GM12875 (cell line): Measurements from ENCODE around the gene HEATR1.

Experiments
- H3K4me3 ChIP-seq: one replicate; pipeline ENCODE4 v1.5.1; 2011; ENCODE audit warnings: low read depth, low read length, control low read depth
- TF ChIP-seq, protein P1 (sequence below): IDR thresholded peaks from 2 replicates; pipeline ENCODE4 v1.5.1; 2011; ENCODE audit warnings: low read depth, mild to moderate bottlenecking, control low read depth, inconsistent platforms, low read length, moderate library complexity, borderline replicate concordance; ENCODE audit not compliant: insufficient read depth

HEATR1 gene

DNA sequence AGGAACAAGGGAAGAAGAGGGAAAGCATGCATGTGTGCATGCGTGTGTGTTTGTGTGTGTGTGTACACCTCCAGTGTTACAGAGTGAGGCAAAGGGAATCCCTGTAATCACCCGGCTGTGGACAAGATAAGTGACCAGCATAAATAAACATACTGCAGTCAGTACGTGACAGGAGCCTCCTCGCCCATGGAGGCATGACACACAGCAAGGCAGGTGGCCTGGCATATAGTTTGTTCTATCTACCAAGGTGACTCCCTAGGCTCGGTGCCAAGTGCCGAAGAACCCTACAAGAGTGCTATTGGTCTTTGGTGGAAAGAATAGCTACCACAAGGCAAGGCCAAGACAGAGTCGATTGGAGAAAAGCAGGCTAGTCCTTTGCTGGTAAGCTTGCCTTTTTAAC lies 31.7 kb upstream of the HEATR1 start:
- TF ChIP-seq, protein P1, sequence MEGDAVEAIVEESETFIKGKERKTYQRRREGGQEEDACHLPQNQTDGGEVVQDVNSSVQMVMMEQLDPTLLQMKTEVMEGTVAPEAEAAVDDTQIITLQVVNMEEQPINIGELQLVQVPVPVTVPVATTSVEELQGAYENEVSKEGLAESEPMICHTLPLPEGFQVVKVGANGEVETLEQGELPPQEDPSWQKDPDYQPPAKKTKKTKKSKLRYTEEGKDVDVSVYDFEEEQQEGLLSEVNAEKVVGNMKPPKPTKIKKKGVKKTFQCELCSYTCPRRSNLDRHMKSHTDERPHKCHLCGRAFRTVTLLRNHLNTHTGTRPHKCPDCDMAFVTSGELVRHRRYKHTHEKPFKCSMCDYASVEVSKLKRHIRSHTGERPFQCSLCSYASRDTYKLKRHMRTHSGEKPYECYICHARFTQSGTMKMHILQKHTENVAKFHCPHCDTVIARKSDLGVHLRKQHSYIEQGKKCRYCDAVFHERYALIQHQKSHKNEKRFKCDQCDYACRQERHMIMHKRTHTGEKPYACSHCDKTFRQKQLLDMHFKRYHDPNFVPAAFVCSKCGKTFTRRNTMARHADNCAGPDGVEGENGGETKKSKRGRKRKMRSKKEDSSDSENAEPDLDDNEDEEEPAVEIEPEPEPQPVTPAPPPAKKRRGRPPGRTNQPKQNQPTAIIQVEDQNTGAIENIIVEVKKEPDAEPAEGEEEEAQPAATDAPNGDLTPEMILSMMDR: no peak
- H3K4me3 ChIP-seq: no peak overlapping the region

DNA sequence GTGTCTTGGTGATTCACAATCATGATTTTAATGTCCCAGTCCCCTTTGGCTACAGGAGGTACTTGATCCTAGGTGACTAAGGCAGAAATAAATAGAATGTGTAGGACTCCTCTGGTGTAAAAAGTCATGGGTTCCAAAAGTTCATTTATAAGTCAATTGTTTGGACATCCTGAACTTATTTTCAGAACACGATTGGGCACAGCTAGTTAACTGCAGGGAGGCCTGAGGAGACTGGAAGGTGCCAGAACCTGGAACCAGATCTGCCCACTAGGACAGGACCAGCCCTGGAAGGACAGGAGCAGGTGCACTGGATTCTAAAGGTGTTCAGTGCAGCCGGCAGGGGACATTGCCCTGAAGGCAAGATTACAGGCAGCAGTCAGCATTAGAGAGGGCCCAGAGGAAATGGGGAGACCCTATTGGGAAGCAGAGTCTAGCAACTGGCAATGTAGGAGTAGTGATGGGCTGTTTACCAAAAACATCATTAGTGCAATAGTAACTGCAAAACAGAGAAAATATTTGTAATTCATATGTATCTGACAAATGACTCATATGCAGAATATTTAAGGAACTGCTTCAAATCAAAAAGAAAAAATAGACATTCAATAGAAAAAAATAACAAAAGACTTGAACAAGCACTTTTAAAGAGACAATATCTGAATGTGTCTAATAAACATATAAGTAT lies 23.6 kb upstream of the HEATR1 start:
- H3K4me3 ChIP-seq: no peak overlapping the region
- TF ChIP-seq, protein P1: no peak

- TF ChIP-seq, protein P1: no peak
Measured at GRCh38 chr1:236623371-236624166, 19.3 kb upstream of the HEATR1 start.

GRCh38 chr1:236622407-236622806 lies 18.1 kb upstream of the HEATR1 start:
- no peak overlapping the region for H3K4me3 ChIP-seq
- TF ChIP-seq, protein P1: no peak

More at GRCh38 chr1:236623371-236624166, 19.3 kb upstream of the HEATR1 start:
- no peak overlapping the region for H3K4me3 ChIP-seq

DNA sequence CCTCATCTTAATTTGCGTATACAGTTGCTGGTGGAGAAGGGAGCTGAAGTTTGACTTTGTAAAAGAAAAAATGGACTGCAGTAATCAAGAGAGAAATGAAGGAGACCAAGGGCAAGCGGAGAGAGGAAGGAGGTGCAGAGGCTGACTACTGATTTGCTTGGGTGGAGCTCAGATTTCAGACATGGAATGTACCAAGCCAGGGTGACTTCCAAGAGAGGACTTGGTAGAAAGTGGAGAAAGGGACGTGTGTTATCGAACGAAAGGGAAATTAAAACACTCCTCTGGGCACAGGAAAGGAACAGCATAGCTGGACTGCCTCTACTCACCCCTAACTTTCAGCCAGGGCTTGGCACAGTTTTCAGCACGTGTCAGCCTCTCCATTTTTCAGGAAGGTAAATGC lies 15.1 kb upstream of the HEATR1 start:
- H3K4me3 ChIP-seq: no peak overlapping the region
- TF ChIP-seq, protein P1: no peak

DNA sequence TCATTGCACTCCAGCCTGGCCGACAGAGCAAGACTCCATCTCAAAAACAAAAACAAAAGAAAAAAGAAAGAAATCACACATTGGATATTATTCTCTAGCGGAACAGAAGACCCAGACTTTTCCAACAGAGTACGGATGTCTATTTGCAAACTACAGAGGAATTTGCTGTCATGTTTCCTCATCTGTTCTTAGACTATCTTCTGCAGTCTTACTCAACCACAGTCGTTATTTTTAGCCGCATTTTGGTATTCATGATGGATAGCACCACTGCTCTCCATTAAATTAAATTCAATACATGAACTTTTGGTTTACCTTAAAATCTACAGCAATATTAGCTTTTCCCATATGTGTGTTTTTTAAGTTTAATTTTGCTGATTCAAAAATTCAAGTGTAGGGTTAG lies 14.2 kb upstream of the HEATR1 start:
- TF ChIP-seq, protein P1: no peak
- no peak overlapping the region for H3K4me3 ChIP-seq
